HEK293 (cell line): ENCODE measurements around the gene BOC.

Experiments
- CTCF ChIA-PET: fragments of 350-600 bp; formaldehyde crosslinking; extraction: SDS; loops from one replicate; lab custom pipeline; 2021; ENCODE audit warnings: antibody characterized with exemption; lab: Yijun Ruan, JAX
- POLR2A ChIA-PET: fragments of 300-600 bp; formaldehyde crosslinking; extraction: SDS; loops from one replicate; lab custom pipeline; 2020; ENCODE audit warnings: antibody characterized with exemption, inconsistent platforms; lab: Yijun Ruan, JAX
- H3K27ac ChIP-seq: fragments of 200-500 bp; sonication (Bioruptor generic); 2 replicates; pipeline ENCODE4 v1.5.1; 2014; ENCODE audit warnings: low read depth, low read length, control low read depth, inconsistent platforms; ENCODE audit errors: extremely low read depth
- H3K36me3 ChIP-seq, 2 experiments: fragments of 200-500 bp in 1 of 2; sonication (Bioruptor generic) in 1 of 2; 1 replicate in 1 of 2; 2 replicates in 1 of 2; pipeline ENCODE4 v1.5.1; 2014 to 2017; ENCODE audit warnings: inconsistent platforms in 2 of 2, low read length in 2 of 2; ENCODE audit not compliant: control insufficient read depth in 2 of 2, insufficient read depth in 1 of 2
- H3K4me1 ChIP-seq: fragments of 200-500 bp; sonication (Bioruptor generic); 2 replicates; pipeline ENCODE4 v1.5.1; 2014; ENCODE audit warnings: mild to moderate bottlenecking, low read length, inconsistent platforms; ENCODE audit not compliant: control insufficient read depth, insufficient read depth
- H3K4me3 ChIP-seq: 2 replicates; pipeline ENCODE4 v1.5.1; 2011; ENCODE audit warnings: low read depth, mild to moderate bottlenecking, control low read depth, low read length, moderate library complexity
- H3K9me3 ChIP-seq: fragments of 200-500 bp; sonication (Bioruptor generic); 2 replicates; pipeline ENCODE4 v1.5.1; 2014; ENCODE audit warnings: low read depth, low read length, inconsistent platforms; ENCODE audit not compliant: control insufficient read depth, insufficient read depth
- EGR2 ChIP-seq: fragments of 450-650 bp; formaldehyde crosslinking; IDR thresholded peaks from 2 replicates; pipeline ENCODE4 v1.5.1; 2016; ENCODE audit warnings: low read depth, missing biosample characterization, missing genetic modification characterization
- GLI2 ChIP-seq: fragments of 450-650 bp; formaldehyde crosslinking; IDR thresholded peaks from 2 replicates; pipeline ENCODE4; 2017; ENCODE audit warnings: missing biosample characterization, missing genetic modification characterization, low read depth, borderline replicate concordance
- MYNN ChIP-seq: fragments of 450-650 bp; formaldehyde crosslinking; IDR thresholded peaks from 2 replicates; pipeline ENCODE4 v1.5.1; 2016; ENCODE audit warnings: missing biosample characterization, missing genetic modification characterization, borderline replicate concordance
- SP7 ChIP-seq: fragments of 450-650 bp; formaldehyde crosslinking; IDR thresholded peaks from 2 replicates; pipeline ENCODE4 v1.5.1; 2016; ENCODE audit warnings: missing biosample characterization, missing genetic modification characterization
- ZFP41 ChIP-seq: fragments of 450-650 bp; formaldehyde crosslinking; IDR thresholded peaks from 2 replicates; pipeline ENCODE4 v1.5.1; 2016; ENCODE audit warnings: missing biosample characterization, missing genetic modification characterization, borderline replicate concordance
- ZNF10 ChIP-seq: fragments of 450-650 bp; formaldehyde crosslinking; IDR thresholded peaks from 2 replicates; pipeline ENCODE4 v1.5.1; 2017; ENCODE audit warnings: missing biosample characterization, missing genetic modification characterization
- ZNF2 ChIP-seq: fragments of 450-650 bp; formaldehyde crosslinking; IDR thresholded peaks from 2 replicates; pipeline ENCODE4 v1.5.1; 2016; ENCODE audit warnings: missing biosample characterization, missing genetic modification characterization
- ZNF24 ChIP-seq: fragments of 450-650 bp; formaldehyde crosslinking; IDR thresholded peaks from 2 replicates; pipeline ENCODE4 v1.5.1; 2016; ENCODE audit warnings: missing biosample characterization, missing genetic modification characterization
- ZNF292 ChIP-seq: fragments of 450-650 bp; formaldehyde crosslinking; IDR thresholded peaks from 2 replicates; pipeline ENCODE4 v1.5.1; 2016; ENCODE audit warnings: low read depth, missing biosample characterization, missing genetic modification characterization, borderline replicate concordance
- ZNF341 ChIP-seq: fragments of 450-650 bp; formaldehyde crosslinking; IDR thresholded peaks from 2 replicates; pipeline ENCODE4; 2016; ENCODE audit warnings: low read depth, missing biosample characterization, missing genetic modification characterization
- ZNF354C ChIP-seq: fragments of 450-650 bp; formaldehyde crosslinking; IDR thresholded peaks from 2 replicates; pipeline ENCODE4 v1.5.1; 2016; ENCODE audit warnings: missing biosample characterization, missing genetic modification characterization, low read depth, borderline replicate concordance
- ZNF530 ChIP-seq: fragments of 450-650 bp; formaldehyde crosslinking; IDR thresholded peaks from 2 replicates; pipeline ENCODE4 v1.5.1; 2016; ENCODE audit warnings: low read depth, missing biosample characterization, missing genetic modification characterization
- ZNF561 ChIP-seq: fragments of 450-650 bp; IDR thresholded peaks from 2 replicates; pipeline ENCODE4 v1.5.1; 2018; ENCODE audit warnings: missing biosample characterization, missing genetic modification characterization, borderline replicate concordance
- ZNF585B ChIP-seq: fragments of 450-650 bp; formaldehyde crosslinking; IDR thresholded peaks from 2 replicates; pipeline ENCODE4 v1.5.1; 2016; ENCODE audit warnings: missing biosample characterization, missing genetic modification characterization
- ZNF600 ChIP-seq: fragments of 450-650 bp; formaldehyde crosslinking; IDR thresholded peaks from 2 replicates; pipeline ENCODE4 v1.5.1; 2016; ENCODE audit warnings: missing biosample characterization, missing genetic modification characterization
- ZNF658 ChIP-seq: fragments of 450-650 bp; formaldehyde crosslinking; IDR thresholded peaks from 2 replicates; pipeline ENCODE4; 2016; ENCODE audit warnings: missing biosample characterization, missing genetic modification characterization
- ZNF670 ChIP-seq: fragments of 450-650 bp; formaldehyde crosslinking; IDR thresholded peaks from 2 replicates; pipeline ENCODE4 v1.5.1; 2016; ENCODE audit warnings: missing biosample characterization, missing genetic modification characterization, low read depth
- ZNF76 ChIP-seq: fragments of 450-650 bp; formaldehyde crosslinking; IDR thresholded peaks from 2 replicates; pipeline ENCODE4; 2016; ENCODE audit warnings: low read depth, missing biosample characterization, missing genetic modification characterization, borderline replicate concordance
- TF ChIP-seq, protein P1 (sequence below): fragments of 450-650 bp; formaldehyde crosslinking; IDR thresholded peaks from 2 replicates; pipeline ENCODE4 v1.5.1; 2016; ENCODE audit warnings: missing biosample characterization, missing genetic modification characterization
- TF ChIP-seq, protein P2 (sequence below): fragments of 450-650 bp; formaldehyde crosslinking; IDR thresholded peaks from 2 replicates; pipeline ENCODE4 v1.5.1; 2017; ENCODE audit warnings: missing biosample characterization, mild to moderate bottlenecking, missing genetic modification characterization, moderate library complexity
- TF ChIP-seq, protein P3 (sequence below): fragments of 450-650 bp; formaldehyde crosslinking; IDR thresholded peaks from 2 replicates; pipeline ENCODE4 v1.5.1; 2016; ENCODE audit warnings: missing biosample characterization, missing genetic modification characterization
- TF ChIP-seq, protein P4 (sequence below): sonication (generic); formaldehyde crosslinking; IDR thresholded peaks from 2 replicates; pipeline ENCODE4 v1.8.1; 2022; ENCODE audit warnings: mild to moderate bottlenecking, moderate library complexity, missing genetic modification reagents

BOC gene

DNA sequence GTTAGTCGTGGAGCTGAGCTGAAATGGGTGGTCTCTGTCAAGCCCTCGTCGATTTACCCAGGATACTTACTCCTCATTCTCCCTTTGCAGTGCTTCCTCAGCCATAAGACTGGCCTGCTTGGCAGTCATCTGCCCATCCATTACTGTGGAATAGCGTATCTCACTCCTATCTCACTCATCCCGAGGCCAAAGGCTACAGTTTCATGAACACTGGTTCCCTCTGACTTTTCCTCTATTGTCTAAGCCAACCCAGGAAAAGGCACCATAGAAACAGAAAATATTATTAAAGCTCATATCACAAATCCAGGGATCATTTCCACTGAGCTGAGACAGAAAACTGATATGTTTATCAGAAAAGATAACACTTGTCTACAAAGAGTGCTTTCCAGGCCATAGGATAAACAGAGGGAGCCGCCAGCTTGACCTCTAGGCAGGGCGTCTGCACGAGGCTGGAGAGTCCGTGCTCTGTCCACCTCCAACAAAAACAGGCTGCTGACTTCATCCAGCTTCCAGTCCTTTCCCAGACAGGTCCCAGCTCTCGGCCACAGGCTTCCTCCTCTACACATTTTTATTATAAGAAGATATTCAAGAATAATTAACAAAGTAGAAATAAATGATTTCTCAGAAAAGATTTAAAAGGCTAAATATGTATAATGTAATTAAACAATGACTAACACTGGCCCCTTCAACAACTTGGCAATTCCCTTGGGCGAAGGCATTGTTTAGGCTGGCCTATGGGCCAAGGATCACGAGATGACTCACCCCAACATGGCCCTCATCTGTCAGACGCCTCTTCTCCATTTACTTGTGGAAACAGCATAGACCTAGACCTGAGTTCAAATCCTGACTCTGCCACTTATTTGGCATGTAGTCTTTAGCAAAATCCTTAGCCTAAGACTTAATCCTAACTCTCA is 27.4 kb upstream of the BOC start (continued):
- TF ChIP-seq, protein P1, sequence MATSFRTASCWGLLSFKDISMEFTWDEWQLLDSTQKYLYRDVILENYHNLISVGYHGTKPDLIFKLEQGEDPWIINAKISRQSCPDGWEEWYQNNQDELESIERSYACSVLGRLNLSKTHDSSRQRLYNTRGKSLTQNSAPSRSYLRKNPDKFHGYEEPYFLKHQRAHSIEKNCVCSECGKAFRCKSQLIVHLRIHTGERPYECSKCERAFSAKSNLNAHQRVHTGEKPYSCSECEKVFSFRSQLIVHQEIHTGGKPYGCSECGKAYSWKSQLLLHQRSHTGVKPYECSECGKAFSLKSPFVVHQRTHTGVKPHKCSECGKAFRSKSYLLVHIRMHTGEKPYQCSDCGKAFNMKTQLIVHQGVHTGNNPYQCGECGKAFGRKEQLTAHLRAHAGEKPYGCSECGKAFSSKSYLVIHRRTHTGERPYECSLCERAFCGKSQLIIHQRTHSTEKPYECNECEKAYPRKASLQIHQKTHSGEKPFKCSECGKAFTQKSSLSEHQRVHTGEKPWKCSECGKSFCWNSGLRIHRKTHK (tag by site-specific recombination): no peak
- TF ChIP-seq ZFP41: no peak

DNA sequence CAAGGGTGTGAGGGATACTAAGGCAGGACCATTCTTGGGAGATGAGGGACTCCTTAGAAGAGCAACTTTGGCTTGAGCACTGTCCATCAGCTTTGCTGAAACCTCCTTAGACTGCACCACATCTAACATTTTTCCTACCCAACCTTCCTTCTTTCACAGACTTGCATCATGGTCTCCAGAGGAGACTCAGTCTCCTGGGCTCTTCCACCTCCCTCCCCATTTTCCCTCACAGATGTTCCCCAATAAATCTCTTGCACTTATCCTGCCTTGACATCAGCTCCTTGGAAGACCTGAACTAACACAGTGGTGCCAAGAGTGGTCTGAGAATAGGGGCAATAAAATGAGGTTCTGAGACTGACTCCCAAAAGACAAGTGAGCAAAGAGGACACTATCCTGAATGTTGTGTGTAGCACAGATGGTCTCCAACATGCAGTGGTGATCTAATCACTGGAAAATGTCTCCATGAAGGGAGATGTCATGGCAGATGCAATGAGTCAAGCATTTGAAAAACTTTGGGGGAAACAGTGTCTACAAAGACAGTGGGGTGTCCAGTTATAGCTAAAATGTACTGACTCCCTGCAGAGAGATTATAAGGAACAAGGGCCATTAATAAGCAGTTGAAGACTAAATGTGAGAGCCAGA is 26.0 kb upstream of the BOC start:
- TF ChIP-seq ZNF341 (peak; percentile 64), ZNF10 (tag by site-specific recombination) (no peak)
- TF ChIP-seq, protein P2, sequence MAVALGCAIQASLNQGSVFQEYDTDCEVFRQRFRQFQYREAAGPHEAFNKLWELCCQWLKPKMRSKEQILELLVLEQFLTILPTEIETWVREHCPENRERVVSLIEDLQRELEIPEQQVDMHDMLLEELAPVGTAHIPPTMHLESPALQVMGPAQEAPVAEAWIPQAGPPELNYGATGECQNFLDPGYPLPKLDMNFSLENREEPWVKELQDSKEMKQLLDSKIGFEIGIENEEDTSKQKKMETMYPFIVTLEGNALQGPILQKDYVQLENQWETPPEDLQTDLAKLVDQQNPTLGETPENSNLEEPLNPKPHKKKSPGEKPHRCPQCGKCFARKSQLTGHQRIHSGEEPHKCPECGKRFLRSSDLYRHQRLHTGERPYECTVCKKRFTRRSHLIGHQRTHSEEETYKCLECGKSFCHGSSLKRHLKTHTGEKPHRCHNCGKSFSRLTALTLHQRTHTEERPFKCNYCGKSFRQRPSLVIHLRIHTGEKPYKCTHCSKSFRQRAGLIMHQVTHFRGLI (tag by site-specific recombination): no peak
- POLR2A ChIA-PET: no interaction called here
- H3K36me3 ChIP-seq: no peaks in the 10 kb centered on the region
- no peaks in the 10 kb centered on the region for H3K9me3 ChIP-seq
- no peaks in the 10 kb centered on the region for H3K4me1 ChIP-seq
- no peak overlapping the region for H3K27ac ChIP-seq
- CTCF ChIA-PET: no interaction called here
- H3K4me3 ChIP-seq: no peak overlapping the region

DNA sequence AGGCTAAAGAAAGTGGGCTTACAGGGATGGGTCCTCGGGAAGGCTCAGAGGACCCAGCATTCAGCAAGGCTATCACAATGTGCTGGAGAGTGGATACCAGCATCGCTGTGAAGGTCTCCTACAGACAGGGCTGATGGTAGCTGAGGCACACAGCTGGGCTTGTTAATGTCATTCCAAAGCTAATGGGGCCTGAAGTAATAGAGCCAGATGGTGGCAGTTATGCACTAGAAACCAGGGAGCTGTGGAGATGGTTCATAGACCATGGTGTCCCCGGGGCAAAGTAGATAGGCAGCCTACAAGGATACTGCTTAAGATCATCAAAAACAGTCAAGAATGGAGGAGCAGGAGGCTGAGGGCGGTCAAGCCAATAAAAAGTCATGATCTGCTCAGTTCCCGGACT is 24.8 kb upstream of the BOC start:
- ChIA-PET POLR2A (no interaction called here), CTCF (no interaction called here)
- Histone ChIP-seq H3K36me3 (no peaks in the 10 kb centered on the region), H3K4me1 (no peaks in the 10 kb centered on the region), H3K4me3 (no peak overlapping the region), H3K27ac (no peak overlapping the region), H3K9me3 (no peaks in the 10 kb centered on the region)
- no peak for TF ChIP-seq ZNF76 (tag by site-specific recombination)
- no peak for TF ChIP-seq ZNF24 (tag by site-specific recombination)
- TF ChIP-seq, protein P3, sequence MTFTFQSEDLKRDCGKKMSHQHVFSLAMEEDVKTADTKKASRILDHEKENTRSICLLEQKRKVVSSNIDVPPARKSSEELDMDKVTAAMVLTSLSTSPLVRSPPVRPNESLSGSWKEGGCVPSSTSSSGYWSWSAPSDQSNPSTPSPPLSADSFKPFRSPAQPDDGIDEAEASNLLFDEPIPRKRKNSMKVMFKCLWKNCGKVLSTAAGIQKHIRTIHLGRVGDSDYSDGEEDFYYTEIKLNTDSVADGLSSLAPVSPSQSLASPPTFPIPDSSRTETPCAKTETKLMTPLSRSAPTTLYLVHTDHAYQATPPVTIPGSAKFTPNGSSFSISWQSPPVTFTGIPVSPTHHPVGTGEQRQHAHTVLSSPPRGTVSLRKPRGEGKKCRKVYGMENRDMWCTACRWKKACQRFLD (tag by site-specific recombination): no peak
- no peak for TF ChIP-seq ZNF600
- no peak for TF ChIP-seq ZNF658 (tag by site-specific recombination)
- no peak for TF ChIP-seq ZNF2 (tag by site-specific recombination)
- no peak for TF ChIP-seq MYNN
- TF ChIP-seq ZNF354C (tag by site-specific recombination): no peak
- TF ChIP-seq ZNF292 (tag by site-specific recombination): no peak

DNA sequence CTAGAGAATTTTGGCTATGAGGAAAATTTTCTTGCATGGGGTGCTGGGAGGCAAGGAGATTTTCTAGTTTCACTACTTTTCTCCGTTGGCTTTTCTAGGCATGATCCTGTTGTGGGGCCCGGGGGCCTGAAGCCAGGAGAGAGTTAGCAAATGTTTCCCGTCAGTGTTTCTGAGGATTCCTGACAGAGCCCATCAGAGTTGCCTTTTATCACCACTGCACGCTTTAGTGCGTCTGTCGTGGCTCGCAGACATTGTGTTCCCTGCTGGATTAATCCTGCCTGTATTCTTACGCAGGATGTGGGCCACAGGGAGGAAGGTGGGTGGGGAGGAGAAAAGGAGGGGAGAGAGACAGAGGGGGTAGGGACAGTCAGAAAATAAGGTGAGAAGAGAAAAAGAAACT is 18.1 kb upstream of the BOC start:
- POLR2A ChIA-PET: no interaction called here
- H3K4me3 ChIP-seq: no peak overlapping the region
- H3K9me3 ChIP-seq: no peaks in the 10 kb centered on the region
- CTCF ChIA-PET: no interaction called here
- H3K27ac ChIP-seq: no peak overlapping the region
- no peaks in the 10 kb centered on the region for H3K36me3 ChIP-seq
- H3K4me1 ChIP-seq: no peaks in the 10 kb centered on the region
- TF ChIP-seq SP7 (tag by site-specific recombination): no peak
- TF ChIP-seq, protein P3 (tag by site-specific recombination): no peak
- no peak for TF ChIP-seq ZNF585B (tag by site-specific recombination)
- TF ChIP-seq ZNF561 (tag by site-specific recombination): no peak
- TF ChIP-seq ZNF670: no peak
- TF ChIP-seq, protein P4, sequence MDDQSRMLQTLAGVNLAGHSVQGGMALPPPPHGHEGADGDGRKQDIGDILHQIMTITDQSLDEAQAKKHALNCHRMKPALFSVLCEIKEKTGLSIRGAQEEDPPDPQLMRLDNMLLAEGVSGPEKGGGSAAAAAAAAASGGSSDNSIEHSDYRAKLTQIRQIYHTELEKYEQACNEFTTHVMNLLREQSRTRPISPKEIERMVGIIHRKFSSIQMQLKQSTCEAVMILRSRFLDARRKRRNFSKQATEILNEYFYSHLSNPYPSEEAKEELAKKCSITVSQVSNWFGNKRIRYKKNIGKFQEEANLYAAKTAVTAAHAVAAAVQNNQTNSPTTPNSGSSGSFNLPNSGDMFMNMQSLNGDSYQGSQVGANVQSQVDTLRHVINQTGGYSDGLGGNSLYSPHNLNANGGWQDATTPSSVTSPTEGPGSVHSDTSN (CRISPR knock-in tag): no peak
- TF ChIP-seq EGR2 (tag by site-specific recombination): no peak
- no peak for TF ChIP-seq ZNF530 (tag by site-specific recombination)
- no peak for TF ChIP-seq GLI2 (tag by site-specific recombination)
